ENCODE measurements around the gene CRNN. TPM values are rescaled to one million over a fixed set of nuclear protein-coding genes. Genes with fewer than 3 reads are reported as not detected.

Gene CRNN
- total RNA-seq, 1 donor = not detected

- DNase-seq (ENCODE audit: low read depth) = no peak
- no peak for TF ChIP-seq CTCF (IDR thresholded peaks at IDR 0.05; ENCODE audit: insufficient read depth, low read depth, low read length)
- no peak overlapping the region for H3K4me3 ChIP-seq (ENCODE audit: low read depth, low read length)
Observed at GRCh38 chr1:152410028-152410427, 4.0 kb downstream of the CRNN start.

- no peak for DNase-seq (ENCODE audit: low read depth)
- no peak overlapping the region for H3K4me3 ChIP-seq (ENCODE audit: low read depth, low read length)
- TF ChIP-seq CTCF (IDR thresholded peaks at IDR 0.05; ENCODE audit: insufficient read depth, low read depth, low read length) = no peak
Observed at GRCh38 chr1:152408664-152409063, 5.4 kb downstream of the CRNN start.

- H3K4me3 ChIP-seq (ENCODE audit: low read depth, low read length) = no peak overlapping the region
- DNase-seq (ENCODE audit: low read depth) = no peak
- TF ChIP-seq CTCF (IDR thresholded peaks at IDR 0.05; ENCODE audit: insufficient read depth, low read depth, low read length) = peak; percentile 12
Observed at GRCh38 chr1:152398812-152399698, 15.0 kb downstream of the CRNN start.

- no peak for DNase-seq (ENCODE audit: low read depth)
- TF ChIP-seq CTCF (IDR thresholded peaks at IDR 0.05; ENCODE audit: insufficient read depth, low read depth, low read length) = no peak
- no peak overlapping the region for H3K4me3 ChIP-seq (ENCODE audit: low read depth, low read length)
Observed at GRCh38 chr1:152397474-152397873, 16.6 kb downstream of the CRNN start.

- TF ChIP-seq CTCF (IDR thresholded peaks at IDR 0.05; ENCODE audit: insufficient read depth, low read depth, low read length) = no peak
- DNase-seq (ENCODE audit: low read depth) = no peak
Observed at GRCh38 chr1:152394151-152394550, 19.9 kb downstream of the CRNN start.

GRCh38 chr1:152392909-152393308 is 21.2 kb downstream of the CRNN start:
- H3K4me3 ChIP-seq (ENCODE audit: low read depth, low read length) = no peak overlapping the region
- no peak for TF ChIP-seq CTCF (IDR thresholded peaks at IDR 0.05; ENCODE audit: insufficient read depth, low read depth, low read length)
- DNase-seq (ENCODE audit: low read depth) = no peak

More at GRCh38 chr1:152394151-152394550, 19.9 kb downstream of the CRNN start:
- no peak overlapping the region for H3K4me3 ChIP-seq (ENCODE audit: low read depth, low read length)
